Measurements from ENCODE around the gene KRTAP5-6.

Gene KRTAP5-6

DNA sequence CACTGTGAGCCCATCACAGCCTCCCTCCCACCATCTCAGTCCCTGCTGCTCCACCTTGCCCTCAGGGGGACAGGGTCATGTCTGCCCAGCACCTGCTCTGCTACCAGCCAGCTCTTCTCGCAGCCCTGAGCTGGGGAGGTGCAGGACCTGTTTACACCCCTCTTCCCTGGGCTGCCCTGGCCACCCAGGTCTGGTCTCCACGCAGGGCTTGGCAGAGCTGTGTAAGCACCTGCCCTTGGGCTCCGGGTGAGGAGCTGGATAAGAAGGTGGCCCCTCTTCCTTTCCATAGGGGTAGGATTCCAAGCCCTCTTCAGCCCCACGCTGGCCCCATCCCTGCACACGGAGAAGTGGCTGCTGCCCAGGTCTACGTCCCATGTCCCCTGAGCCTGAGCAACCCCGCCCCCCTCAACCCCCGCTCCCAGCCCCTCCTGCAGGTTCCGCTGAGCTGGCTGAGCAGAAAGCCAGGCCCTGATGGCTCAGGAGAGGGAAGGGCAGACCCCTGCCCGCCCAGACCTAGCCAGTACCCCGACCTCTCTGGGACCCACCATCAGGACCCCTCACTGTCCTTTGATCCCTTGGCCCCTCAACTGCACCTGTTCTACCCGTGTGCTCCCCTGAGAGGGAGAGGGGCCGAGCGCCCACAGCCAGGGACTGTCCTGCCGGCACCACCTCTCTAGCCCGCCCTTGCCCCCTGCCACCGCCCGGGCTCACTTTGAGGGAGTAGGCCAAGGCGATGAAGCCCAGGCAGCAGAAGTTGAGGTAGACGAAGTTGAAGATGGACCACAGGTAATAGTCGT lies 50.2 kb downstream of the KRTAP5-6 start:
- H3K27ac ChIP-seq: no peak overlapping the region
- H3K27me3 ChIP-seq (ENCODE audit: insufficient read depth, low read depth, severe bottlenecking): peaks cover 61% of the 10 kb centered on the region
- no peaks in the 10 kb centered on the region; the same call in 1 of the 2 replicates for H3K36me3 ChIP-seq
- no peak for DNase-seq
- no peaks in the 10 kb centered on the region for H3K9me3 ChIP-seq (ENCODE audit: severe bottlenecking)
- no peak overlapping the region for H3K4me3 ChIP-seq (ENCODE audit: low read depth, low read length)
- TF ChIP-seq, protein P1, sequence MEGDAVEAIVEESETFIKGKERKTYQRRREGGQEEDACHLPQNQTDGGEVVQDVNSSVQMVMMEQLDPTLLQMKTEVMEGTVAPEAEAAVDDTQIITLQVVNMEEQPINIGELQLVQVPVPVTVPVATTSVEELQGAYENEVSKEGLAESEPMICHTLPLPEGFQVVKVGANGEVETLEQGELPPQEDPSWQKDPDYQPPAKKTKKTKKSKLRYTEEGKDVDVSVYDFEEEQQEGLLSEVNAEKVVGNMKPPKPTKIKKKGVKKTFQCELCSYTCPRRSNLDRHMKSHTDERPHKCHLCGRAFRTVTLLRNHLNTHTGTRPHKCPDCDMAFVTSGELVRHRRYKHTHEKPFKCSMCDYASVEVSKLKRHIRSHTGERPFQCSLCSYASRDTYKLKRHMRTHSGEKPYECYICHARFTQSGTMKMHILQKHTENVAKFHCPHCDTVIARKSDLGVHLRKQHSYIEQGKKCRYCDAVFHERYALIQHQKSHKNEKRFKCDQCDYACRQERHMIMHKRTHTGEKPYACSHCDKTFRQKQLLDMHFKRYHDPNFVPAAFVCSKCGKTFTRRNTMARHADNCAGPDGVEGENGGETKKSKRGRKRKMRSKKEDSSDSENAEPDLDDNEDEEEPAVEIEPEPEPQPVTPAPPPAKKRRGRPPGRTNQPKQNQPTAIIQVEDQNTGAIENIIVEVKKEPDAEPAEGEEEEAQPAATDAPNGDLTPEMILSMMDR (IDR thresholded peaks at IDR 0.05; ENCODE audit: low read depth, low read length): no peak

All from WERI-Rb-1 (cell line).